ENCODE measurements around the gene PRMT2.

DNA sequence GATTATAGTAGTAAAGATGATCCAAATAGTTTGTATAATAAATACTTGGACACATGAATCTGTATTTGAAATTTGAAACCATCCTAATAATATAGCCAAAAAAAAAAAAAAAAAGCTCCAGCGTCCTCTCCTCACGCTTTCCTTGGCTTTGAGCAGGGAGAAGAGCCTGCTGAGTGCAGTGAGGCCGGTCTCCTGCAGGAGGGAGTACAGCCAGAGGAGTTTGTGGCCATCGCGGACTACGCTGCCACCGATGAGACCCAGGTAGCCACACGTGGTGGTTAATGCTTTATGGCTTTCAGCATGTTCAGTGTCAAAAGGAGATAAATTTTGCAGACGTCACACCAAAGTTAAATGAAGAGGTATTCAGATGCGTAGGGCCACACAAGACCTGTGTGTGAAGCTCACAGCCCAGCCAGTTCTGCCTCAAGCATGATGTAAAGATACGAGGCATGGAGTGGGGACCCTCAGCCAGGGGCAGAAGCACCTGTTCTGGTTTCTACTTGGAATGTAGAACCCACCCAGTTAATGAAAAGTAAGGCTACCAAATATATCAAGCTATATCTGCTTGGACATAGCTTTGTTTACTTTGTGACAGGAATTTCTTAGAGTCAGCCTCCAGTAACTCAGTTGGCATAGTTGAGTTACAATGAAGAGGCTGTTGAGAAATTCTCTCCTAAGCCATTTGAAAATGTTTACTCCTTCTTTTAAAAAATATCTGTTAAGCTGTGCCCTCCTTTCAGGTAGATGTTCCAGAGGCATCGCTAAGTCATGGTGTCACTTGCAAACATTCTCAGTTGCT, 8.1 kb downstream of the PRMT2 start:
- TF ChIP-seq YY1 (IDR thresholded peaks at IDR 0.05; ENCODE audit: low read depth) (no peak), EP300 (IDR thresholded peaks at IDR 0.05; ENCODE audit: borderline replicate concordance) (no peak), CREB1 (IDR thresholded peaks at IDR 0.05; ENCODE audit: low read depth) (no peak)
